ENCODE results near the gene STK10. TPM values are rescaled to one million over a fixed set of nuclear protein-coding genes. Genes with fewer than 3 reads are reported as not detected.

STK10 gene
- polyA plus RNA-seq, 1 experiment, result 14.3 TPM

- no peak overlapping the region for H3K4me3 ChIP-seq (ENCODE audit: low read depth, low read length)
- TF ChIP-seq CTCF (IDR thresholded peaks at IDR 0.05; ENCODE audit: insufficient read depth, low read depth, low read length), result no peak
- no peaks in the 10 kb centered on the region; the same call in 1 of the 2 replicates for H3K36me3 ChIP-seq (ENCODE audit: control insufficient read depth, insufficient read depth, low read length)
- no peaks in the 10 kb centered on the region for H3K27me3 ChIP-seq (ENCODE audit: control insufficient read depth, insufficient read depth, low read length)
- POLR2A ChIA-PET, result no interaction called here
- DNase-seq (ENCODE audit: low read depth), result no peak
- CTCF ChIA-PET, result interaction anchor here (1.3 to 2.6 kb wide), 3 partner anchors 10 to 13 kb away, joined by 3 to 7 read pairs (median 3); partner anchors contain the start of gene FBXW11
Observed at GRCh38 chr5:171997011-171997410, 191.0 kb downstream of the STK10 start.

- ChIA-PET POLR2A (no interaction called here), CTCF (no interaction called here)
- TF ChIP-seq CTCF (IDR thresholded peaks at IDR 0.05; ENCODE audit: insufficient read depth, low read depth, low read length), result no peak
Observed at GRCh38 chr5:171992813-171993212, 195.2 kb downstream of the STK10 start.

GRCh38 chr5:171992305-171992704 is 195.7 kb downstream of the STK10 start:
- CTCF ChIA-PET, result no interaction called here
- Histone ChIP-seq H3K4me3 (ENCODE audit: low read depth, low read length) (no peak overlapping the region), H3K27me3 (ENCODE audit: control insufficient read depth, insufficient read depth, low read length) (no peaks in the 10 kb centered on the region), H3K36me3 (ENCODE audit: control insufficient read depth, insufficient read depth, low read length) (no peaks in the 10 kb centered on the region; the same call in 1 of the 2 replicates)
- no peak for TF ChIP-seq CTCF (IDR thresholded peaks at IDR 0.05; ENCODE audit: insufficient read depth, low read depth, low read length)
- POLR2A ChIA-PET, result no interaction called here
- no peak for DNase-seq (ENCODE audit: low read depth)

More at GRCh38 chr5:171992813-171993212, 195.2 kb downstream of the STK10 start:
- Histone ChIP-seq H3K4me3 (ENCODE audit: low read depth, low read length) (no peak overlapping the region), H3K36me3 (ENCODE audit: control insufficient read depth, insufficient read depth, low read length) (no peaks in the 10 kb centered on the region; the same call in 1 of the 2 replicates), H3K27me3 (ENCODE audit: control insufficient read depth, insufficient read depth, low read length) (no peaks in the 10 kb centered on the region)
- DNase-seq (ENCODE audit: low read depth), result no peak

Other genes with a start within 250 kb of the STK10 start
- gene FBXW11, start 181.6 kb downstream of the STK10 start, polyA plus RNA-seq (2011; rRNA removed), result 55.5 and 70.1 TPM in 2 replicates
- gene EFCAB9, start 5.9 kb upstream of the STK10 start, polyA plus RNA-seq (2011; rRNA removed), result not detected in 2 replicates
- gene UBTD2, start 95.5 kb upstream of the STK10 start, polyA plus RNA-seq (2011; rRNA removed), result 9.4 and 18.8 TPM in 2 replicates

All from BJ (cell line).